GM19463 (cell line): ENCODE data around the gene OR6V1.
"Not testable (repeated sequence)": the region's sequence is repeated elsewhere in the genome, so short reads cannot be mapped to it uniquely, and the experiment has no call there.

Source experiments
- ATAC-seq: cut with Tn5 transposase; IDR thresholded peaks from one replicate; pipeline ENCODE4 v1.9.1; 2021; ENCODE audit warnings: mild to moderate bottlenecking, moderate library complexity; ENCODE audit not compliant: unreplicated experiment

Gene OR6V1

DNA sequence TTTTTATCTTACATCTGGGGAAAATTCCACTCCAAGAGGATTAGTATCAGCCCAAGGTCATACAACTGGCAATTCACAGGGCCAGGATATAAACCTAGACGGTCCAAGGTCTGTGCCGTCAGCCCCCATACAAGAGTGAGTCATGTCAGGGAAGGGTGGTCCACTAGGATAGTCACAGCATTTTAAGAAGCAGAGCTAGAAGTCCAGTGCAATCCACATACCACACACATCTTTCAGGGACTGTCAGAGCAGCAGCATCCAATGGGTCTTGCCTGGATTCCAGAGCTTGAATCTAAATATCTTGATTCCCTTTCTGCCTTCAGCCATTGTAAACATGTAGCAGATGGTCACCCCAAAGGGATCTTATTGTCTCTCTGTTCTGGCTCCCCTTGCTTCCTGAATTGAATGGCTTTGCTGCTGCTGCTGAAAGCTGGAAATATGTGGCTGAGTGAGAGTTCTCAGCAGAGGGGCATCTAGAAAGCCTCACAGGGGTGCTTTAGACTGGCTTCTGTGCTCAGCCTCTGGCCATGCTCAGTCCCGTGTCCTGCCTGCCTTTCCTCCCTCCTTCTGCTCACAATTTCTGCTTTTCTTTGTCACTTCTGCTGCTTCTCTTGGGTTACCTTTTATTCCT is 9.9 kb upstream of the OR6V1 start:
- no peak for ATAC-seq

GRCh38 chr7:143042790-143043271 is 9.3 kb upstream of the OR6V1 start:
- no peak for ATAC-seq

- no peak for ATAC-seq
These were observed 8.8 kb upstream of the OR6V1 start for GRCh38 chr7:143043391-143043790.

DNA sequence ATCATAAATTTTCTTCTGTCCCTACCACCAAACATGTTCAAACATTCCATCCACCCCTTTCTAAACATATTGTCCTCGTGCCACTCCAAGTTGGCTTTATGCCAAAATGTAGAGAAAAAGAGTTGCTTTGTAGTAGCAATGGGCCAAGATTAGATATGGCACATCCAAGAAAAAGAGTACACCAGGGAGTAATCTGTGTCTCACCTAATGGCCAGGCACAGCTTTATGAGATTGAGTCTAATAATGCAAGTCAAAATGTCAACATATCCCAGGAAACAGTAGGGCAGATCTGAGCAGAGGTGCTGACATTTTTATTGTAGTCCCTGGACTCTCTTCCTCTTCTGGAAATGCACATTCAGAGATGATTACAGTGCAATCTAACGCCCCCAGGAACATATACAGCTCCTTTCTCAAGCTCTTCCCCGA is 5.7 kb upstream of the OR6V1 start:
- ATAC-seq = no peak

DNA sequence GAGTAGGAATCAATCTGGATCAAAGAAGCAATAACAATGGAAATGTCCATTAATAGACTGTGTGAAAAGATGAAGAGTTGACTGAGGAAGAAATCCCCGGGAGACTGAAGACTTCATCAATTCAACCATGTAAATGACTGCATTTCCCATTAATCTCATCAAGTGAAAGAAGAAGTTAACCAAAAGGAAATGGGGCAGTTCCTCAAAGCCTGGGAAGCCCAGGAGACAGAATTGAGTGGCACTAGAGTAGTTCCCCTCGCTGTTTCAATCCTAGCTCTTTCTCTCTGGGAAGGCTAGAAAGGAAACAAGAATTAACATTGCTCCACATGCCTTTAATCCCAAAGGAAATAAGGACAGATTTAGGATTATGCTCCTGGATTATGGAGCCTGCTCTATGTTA is 4.8 kb upstream of the OR6V1 start:
- no peak for ATAC-seq

DNA sequence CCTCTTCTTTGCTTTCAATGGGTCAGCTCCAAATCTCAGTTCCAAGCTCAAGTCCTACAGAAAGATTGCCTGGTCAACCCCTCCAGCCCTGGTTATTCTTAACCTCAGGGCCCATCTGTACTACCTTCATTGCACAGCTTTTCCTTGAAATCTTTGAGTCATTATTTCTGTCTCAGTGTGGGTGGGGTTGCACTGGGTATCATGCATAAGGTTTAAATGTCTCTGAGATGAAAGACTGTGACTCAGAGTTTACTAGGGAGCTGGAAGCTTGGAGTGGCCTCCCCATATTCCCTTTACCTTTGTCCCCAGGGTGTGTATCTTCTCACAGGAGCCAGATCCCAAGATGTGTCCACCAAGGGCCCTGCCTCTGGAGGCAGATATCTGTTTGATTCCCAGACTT is 3.3 kb upstream of the OR6V1 start:
- no peak for ATAC-seq

DNA sequence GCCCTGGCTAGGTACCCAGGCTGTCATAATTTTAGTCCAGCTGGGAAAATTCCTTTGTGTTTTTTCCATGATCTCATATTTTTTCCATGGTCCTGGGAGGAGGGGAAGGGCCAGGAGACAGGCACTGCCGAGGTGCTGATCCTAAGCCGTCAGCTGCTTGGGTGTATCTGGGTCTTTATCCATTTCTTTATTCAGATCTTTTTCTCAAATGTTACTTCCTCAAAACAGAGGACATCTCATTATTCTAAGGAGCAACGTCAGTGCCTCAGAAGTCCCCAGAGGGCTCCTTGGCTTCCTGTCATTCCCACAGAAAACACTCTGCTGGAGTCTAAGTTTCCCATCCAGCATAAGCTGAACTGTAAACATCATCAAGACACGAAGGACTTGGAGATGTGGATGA is 2.8 kb upstream of the OR6V1 start:
- no peak for ATAC-seq

- no peak for ATAC-seq
These were observed 1.2 kb upstream of the OR6V1 start for GRCh38 chr7:143050931-143051330.

DNA sequence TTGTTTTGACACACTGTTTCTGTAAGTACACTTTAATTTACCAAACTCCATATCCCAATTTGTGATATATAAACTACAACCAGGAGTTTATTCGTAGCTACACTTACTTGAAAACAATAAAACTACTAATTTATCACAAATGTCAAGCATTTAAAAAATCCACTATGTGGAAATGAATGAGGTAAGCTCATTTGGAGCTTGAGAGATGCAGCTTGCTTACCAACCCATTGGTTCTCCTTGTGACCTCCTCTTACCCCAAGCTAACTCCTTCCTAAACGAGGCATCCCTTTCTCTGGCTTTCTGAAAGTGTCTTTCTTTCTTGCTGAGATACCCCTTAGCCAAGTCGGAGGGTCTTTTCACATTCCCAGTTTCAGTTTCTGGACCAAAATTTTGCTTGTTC is 2.5 kb downstream of the OR6V1 start:
- no peak for ATAC-seq

DNA sequence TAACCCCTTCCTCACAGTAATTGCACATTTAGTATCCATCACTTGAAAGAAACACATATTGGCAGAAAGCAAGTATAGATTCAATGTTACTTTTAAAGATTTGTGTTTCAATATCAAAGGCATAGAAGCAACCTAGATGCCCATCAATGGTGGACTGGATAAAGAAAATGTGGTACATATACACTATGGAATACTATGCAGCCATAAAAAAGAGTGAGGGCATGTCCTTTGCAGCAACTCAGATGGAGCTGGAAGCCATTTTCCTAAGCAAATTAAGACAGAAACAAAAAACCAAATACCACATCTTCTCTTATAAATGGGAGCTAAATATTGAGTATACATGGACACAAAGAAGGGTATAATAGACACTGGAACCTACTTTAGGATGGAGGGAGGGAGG is 3.6 kb downstream of the OR6V1 start:
- ATAC-seq = no peak

DNA sequence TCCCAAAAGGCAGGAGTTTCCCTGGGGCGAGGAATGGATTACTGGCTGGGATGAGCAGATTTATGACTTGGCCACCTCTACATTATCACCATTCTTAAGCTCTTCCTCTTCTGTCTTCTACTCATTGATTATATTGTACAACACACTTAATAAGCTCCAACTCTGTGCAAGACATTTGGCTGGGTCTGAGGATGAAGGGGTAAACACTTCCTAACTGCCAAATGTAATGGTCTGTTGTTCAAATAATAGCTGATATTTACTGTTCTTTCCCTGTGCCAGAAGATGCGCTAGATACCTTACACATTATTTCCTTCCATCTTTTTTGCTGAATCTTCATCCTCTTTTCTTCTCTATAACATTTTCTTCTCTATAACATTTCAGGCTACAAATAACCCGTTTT is 11.6 kb downstream of the OR6V1 start:
- ATAC-seq = no peak

DNA sequence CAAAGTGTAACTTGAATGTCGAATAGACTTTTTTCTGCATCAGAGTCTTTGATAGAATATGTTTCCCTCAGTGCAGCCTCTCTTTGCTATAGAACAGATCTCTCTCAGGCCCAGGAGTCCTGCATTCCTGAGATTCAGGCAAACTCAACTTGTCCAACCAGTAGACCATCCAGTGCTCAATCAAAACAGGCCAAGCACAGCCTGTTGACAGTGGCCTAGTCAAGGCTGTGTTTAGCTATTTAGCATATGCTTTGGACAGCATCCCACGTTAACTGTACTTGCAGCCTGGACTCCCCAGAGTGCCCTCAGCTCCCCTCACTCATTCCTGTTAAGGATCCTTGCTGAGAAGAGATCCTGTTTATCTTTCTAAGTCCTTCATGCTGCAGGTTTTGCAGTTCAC is 16.3 kb downstream of the OR6V1 start:
- no peak for ATAC-seq

DNA sequence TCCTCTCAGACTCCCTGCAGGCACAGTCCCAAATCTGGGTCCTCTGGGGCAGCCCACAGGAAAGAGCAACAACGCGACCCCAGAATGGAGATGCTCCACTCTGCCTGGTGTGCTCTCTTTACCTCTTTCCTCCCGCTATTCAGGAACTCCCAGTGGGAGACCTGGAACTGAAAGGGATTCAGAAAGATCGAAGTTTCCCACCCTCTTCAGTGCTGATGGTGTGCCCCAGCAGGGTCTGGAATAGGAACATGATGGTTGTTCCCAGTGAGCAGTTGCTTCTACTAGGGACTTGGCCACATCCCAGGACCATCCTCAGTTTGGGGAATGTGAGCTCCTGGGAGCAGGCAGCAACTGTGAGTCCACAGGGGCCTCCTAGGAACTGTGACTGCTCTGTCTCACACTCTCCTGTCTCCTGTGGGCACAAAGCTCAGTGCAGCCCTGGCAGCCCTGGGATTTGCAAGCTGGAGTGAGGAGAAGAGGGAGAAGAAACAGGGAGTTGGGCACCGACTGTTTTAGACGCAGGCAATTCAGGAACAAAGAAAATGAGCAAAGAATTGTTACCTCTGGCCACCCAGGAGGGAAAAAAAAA is 17.9 kb downstream of the OR6V1 start:
- ATAC-seq = no peak

GRCh38 chr7:143073556-143073955 is 21.4 kb downstream of the OR6V1 start:
- ATAC-seq = no peak

DNA sequence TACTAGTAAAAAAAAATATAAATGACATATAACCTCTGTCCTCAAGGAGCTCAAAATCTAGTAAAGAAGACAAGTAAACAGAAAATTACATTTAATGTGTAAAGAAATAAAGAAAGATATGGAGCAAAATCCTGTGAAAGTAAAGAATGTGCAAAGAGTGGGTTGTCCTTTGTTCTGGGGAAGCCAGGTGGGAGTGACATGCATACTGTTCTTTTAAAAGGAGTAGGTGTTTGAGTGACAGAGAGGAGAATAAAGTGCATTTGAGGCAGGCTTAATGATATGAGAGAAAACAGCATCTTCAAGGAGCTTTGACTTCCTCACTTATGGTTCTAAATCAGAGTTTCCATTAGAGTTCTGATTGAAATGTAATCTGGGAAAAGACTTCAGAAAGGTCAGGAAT is 22.0 kb downstream of the OR6V1 start:
- no peak for ATAC-seq

- ATAC-seq = no peak
These were observed 33.0 kb downstream of the OR6V1 start for GRCh38 chr7:143085109-143085508.

DNA sequence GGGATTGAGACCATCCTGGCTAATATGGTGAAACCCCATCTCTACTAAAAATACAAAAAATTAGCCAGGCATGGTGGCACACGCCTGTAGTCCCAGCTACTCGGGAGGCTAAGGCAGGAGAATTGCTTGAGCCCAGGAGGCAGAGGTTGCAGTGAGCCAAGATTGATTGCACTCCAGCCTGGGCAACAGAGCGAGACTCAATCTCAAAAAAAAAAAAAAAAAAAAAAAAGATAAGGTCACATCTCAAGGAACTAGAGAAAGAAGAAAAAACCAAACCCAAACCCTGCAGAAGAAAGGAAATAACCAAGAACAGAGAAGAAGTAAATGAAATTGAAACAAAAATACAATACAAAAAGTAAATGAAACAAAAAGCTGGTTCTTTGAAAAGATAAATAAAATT is 33.5 kb downstream of the OR6V1 start:
- not testable (repeated sequence) for ATAC-seq

DNA sequence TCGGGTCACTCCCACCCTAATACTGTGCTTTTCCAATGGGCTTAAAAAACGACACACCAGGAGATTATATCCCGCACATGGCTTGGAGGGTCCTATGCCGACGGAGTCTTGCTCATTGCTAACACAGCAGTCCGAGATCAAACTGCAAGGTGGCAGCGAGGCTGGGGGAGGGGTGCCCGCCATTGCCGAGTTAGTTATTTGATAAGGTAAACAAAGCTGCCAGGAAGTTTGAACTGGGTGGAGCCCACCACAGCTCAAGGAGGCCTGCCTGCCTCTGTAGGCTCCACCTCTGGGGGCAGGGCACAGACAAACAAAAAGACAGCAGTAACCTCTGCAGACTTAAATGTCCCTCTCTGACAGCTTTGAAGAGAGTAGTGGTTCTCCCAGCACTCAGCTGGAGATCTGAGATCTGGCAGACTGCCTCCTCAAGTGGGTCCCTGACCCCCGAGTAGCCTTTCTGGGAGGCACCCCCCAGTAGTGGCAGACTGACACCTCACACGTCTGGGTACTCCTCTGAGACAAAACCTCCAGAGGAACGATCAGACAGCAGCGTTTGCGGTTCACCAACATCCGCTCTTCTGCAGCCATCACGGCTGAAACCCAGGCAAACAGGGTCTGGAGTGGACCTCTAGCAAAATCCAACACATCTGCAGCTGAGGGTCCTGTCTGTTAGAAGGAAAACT is 36.5 kb downstream of the OR6V1 start:
- ATAC-seq = not testable (repeated sequence)

DNA sequence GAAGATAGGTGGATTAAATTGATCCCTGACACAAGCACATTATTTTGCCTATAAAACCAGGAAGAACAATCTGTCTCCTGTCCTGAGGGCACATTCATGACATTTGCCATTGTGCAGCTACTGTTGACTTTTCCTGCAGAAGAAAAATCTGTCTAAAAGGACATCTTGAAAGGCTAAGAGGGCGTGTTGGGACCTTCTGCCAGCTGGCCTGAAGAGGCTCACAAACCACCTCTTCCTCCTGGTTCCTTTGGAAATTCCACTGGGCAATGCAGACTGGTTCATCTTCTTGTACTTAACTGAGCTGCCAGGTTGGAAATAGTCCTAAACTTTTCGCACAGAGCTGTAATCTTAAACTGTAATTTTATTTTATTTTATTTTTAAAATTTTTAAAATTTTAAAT is 44.0 kb downstream of the OR6V1 start:
- no peak for ATAC-seq

DNA sequence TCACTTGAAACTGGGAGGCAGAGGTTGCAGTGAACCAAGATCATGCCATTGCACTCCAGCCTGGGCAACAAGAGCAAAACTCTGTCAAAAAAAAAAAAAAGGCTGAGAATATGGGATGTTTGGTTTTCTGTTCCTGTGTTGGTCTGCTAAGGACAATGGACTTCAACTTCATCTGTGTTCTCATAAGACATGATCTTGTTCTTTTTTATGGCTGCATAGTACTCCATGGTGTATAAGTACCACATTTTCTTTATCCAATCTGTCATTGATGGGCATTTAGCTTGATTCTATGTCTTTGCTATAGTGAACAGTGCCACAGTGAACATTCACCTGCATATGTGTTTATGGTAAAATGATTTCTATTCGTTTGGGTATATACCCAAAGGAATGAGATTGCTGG is 47.4 kb downstream of the OR6V1 start:
- not testable (repeated sequence) for ATAC-seq
